GM23338 (cell line): ENCODE measurements around the gene NDEL1. TPM values are rescaled to one million over a fixed set of nuclear protein-coding genes. Genes with fewer than 3 reads are reported as not detected.
A peak's percentile ranks its signal among the peaks of the same experiment; 100 is the strongest.

ENCODE experiments used
- ATAC-seq: fragments of 200-7000 bp; cut with Tn5 transposase; 3 replicates; pipeline ENCODE4 v1.9.1; 2020
- DNase-seq: peaks from one replicate; pipeline ENCODE4 v3.0.0-alpha.2; 2015; ENCODE audit warnings: low spot score
- H2AFZ ChIP-seq: fragments of 200-600 bp; sonication (generic); 2 replicates; pipeline ENCODE4 v1.8.0; 2016; ENCODE audit warnings: antibody characterized with exemption, mild to moderate bottlenecking, moderate library complexity
- H3F3A ChIP-seq: fragments of 200-600 bp; sonication (generic); replicated peaks from 2 replicates; pipeline ENCODE4 v1.8.0; 2017; ENCODE audit warnings: antibody characterized with exemption, mixed run types, low read depth
- H3K27ac ChIP-seq: fragments of 200-600 bp; sonication (generic); 2 replicates; pipeline ENCODE4 v1.6.1; 2016; ENCODE audit warnings: low read depth
- H3K27me3 ChIP-seq: fragments of 200-600 bp; sonication (generic); 2 replicates; pipeline ENCODE4 v1.8.0; 2016; ENCODE audit warnings: mild to moderate bottlenecking, mixed run types, moderate library complexity; ENCODE audit not compliant: insufficient read depth
- H3K36me3 ChIP-seq: fragments of 200-600 bp; sonication (generic); 2 replicates; pipeline ENCODE4 v1.8.0; 2016; ENCODE audit warnings: mild to moderate bottlenecking; ENCODE audit not compliant: insufficient read depth
- H3K4me1 ChIP-seq: fragments of 200-600 bp; sonication (generic); 2 replicates; pipeline ENCODE4 v1.8.0; 2016; ENCODE audit warnings: mild to moderate bottlenecking, moderate library complexity; ENCODE audit not compliant: insufficient read depth
- H3K4me2 ChIP-seq: fragments of 200-600 bp; sonication (generic); 2 replicates; pipeline ENCODE4 v1.7.1; 2017; ENCODE audit warnings: mixed run types
- H3K4me3 ChIP-seq: fragments of 200-600 bp; sonication (generic); 2 replicates; pipeline ENCODE4 v1.6.1; 2016; ENCODE audit warnings: mixed run types
- H3K79me2 ChIP-seq: fragments of 200-600 bp; sonication (generic); replicated peaks from 2 replicates; pipeline ENCODE4 v1.8.0; 2017; ENCODE audit warnings: mild to moderate bottlenecking; ENCODE audit not compliant: insufficient read depth
- H3K9me2 ChIP-seq: fragments of 200-600 bp; sonication (generic); 2 replicates; pipeline ENCODE4 v1.8.0; 2017; ENCODE audit not compliant: insufficient read depth
- H4K20me1 ChIP-seq: fragments of 200-600 bp; sonication (generic); replicated peaks from 2 replicates; pipeline ENCODE4 v1.8.0; 2017; ENCODE audit warnings: mild to moderate bottlenecking; ENCODE audit not compliant: insufficient read depth
- H3K27ac Mint-ChIP-seq: 2 replicates; pipeline ENCODE4 v1.8.0; 2020; ENCODE audit warnings: inconsistent platforms, mild to moderate bottlenecking, moderate library complexity, mixed read lengths
- H3K27me3 Mint-ChIP-seq: 3 replicates; pipeline ENCODE4 v1.8.0; 2022; ENCODE audit warnings: low read depth, mild to moderate bottlenecking, moderate library complexity, mixed read lengths, inconsistent platforms; ENCODE audit not compliant: insufficient read depth, poor library complexity
- H3K36me3 Mint-ChIP-seq: 3 replicates; pipeline ENCODE4 v1.8.0; 2021; ENCODE audit warnings: low read depth, mild to moderate bottlenecking, inconsistent platforms, moderate library complexity, mixed read lengths
- H3K4me1 Mint-ChIP-seq: 3 replicates; pipeline ENCODE4 v1.8.0; 2020; ENCODE audit warnings: mild to moderate bottlenecking, inconsistent platforms, mixed read lengths
- H3K4me3 Mint-ChIP-seq: 3 replicates; pipeline ENCODE4 v1.8.0; 2021; ENCODE audit warnings: moderate library complexity, mild to moderate bottlenecking, inconsistent platforms, mixed read lengths
- H3K9me3 Mint-ChIP-seq: 3 replicates; pipeline ENCODE4 v1.8.0; 2020; ENCODE audit warnings: moderate library complexity, mild to moderate bottlenecking, inconsistent platforms, mixed read lengths
- CREB1 ChIP-seq: fragments of 250-450 bp; sonication (Bioruptor Pico); IDR thresholded peaks from 2 replicates; pipeline ENCODE4 v1.5.0; 2020; ENCODE audit warnings: low read depth, mild to moderate bottlenecking, moderate library complexity
- JUNB ChIP-seq: IDR thresholded peaks from one replicate; pipeline ENCODE4 v1.6.1; 2016; ENCODE audit warnings: antibody characterized with exemption; ENCODE audit not compliant: unreplicated experiment
- NANOG ChIP-seq: IDR thresholded peaks from 2 replicates; pipeline ENCODE4 v1.6.1; 2016; ENCODE audit warnings: antibody characterized with exemption, borderline replicate concordance
- POLR2AphosphoS5 ChIP-seq: IDR thresholded peaks from 2 replicates; pipeline ENCODE4 v1.6.1; 2016; ENCODE audit warnings: antibody characterized with exemption, low read depth
- STAT1 ChIP-seq: IDR thresholded peaks from one replicate; pipeline ENCODE4 v1.6.1; 2016; ENCODE audit warnings: antibody characterized with exemption; ENCODE audit not compliant: unreplicated experiment
- ZNF114 ChIP-seq: fragments of 250-450 bp; sonication (Bioruptor Pico); IDR thresholded peaks from 2 replicates; pipeline ENCODE4 v1.5.0; 2020; ENCODE audit warnings: mild to moderate bottlenecking, moderate library complexity
- ZNF331 ChIP-seq: fragments of 250-450 bp; sonication (Bioruptor Pico); IDR thresholded peaks from 2 replicates; pipeline ENCODE4 v1.5.0; 2020; ENCODE audit warnings: low read depth, mild to moderate bottlenecking, moderate library complexity
- polyA plus RNA-seq: library from polyadenylated mRNA; unstranded; fragments of >200 nt; fragmentation: Nextera tagmentation; extraction: Ambion mirVana; gene quantifications from 2 replicates; pipeline ENCODE4 v1.2.1, GENCODE V29; 2016
- total RNA-seq: library from RNA; depleted of rRNA; stranded (reverse); fragments of >200 nt; shearing (Covaris generic); gene quantifications from 2 replicates; pipeline ENCODE4 v1.2.3, GENCODE V29; 2014
- TF ChIP-seq, protein P1 (sequence below): fragments of 250-450 bp; sonication (Bioruptor Pico); IDR thresholded peaks from 2 replicates; pipeline ENCODE4 v1.5.0; 2020; ENCODE audit warnings: mild to moderate bottlenecking, moderate library complexity
- TF ChIP-seq, protein P2 (sequence below): IDR thresholded peaks from 2 replicates; pipeline ENCODE4 v1.6.1; 2016; ENCODE audit warnings: antibody characterized with exemption

Gene NDEL1
- total and polyA plus RNA-seq, 2 experiments from 2014 or later: 21.2 to 26.0 TPM

DNA sequence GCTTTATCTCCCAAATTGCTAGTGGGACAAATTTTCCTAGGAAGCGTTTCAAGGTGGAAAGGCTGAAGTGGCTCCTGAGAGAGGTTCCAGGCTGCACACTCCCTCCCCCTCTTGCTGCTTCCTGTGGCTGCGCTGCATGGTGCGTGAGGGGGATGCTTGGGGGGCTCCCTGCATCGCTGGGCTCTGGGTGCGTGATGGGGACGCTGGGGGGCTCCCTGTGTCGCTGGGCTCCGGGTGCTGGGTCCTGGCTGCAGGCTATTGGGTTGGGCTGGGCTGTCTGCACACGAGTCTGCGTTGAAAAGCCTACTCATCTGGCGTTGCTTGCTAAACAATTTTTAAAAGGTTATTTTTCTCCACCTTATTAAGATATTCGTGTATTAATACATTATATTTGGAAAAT is 30.1 kb downstream of the NDEL1 start:
- H3K4me1 Mint-ChIP-seq: peaks cover 7% of the 10 kb centered on the region; the same call in 2 of the 3 replicates
- H3K36me3 Mint-ChIP-seq: peaks cover 17% of the 10 kb centered on the region; the same call in 2 of the 3 replicates
- no peak for DNase-seq
- Histone ChIP-seq H3K36me3 (peaks cover 3% of the 10 kb centered on the region; the same call in 1 of the 2 replicates), H3K4me3 (no peak overlapping the region), H3K4me2 (no peak overlapping the region), H2AFZ (no peak overlapping the region), H3K27me3 (no peaks in the 10 kb centered on the region), H3F3A (no peaks in the 10 kb centered on the region), H3K4me1 (peaks cover 6% of the 10 kb centered on the region; the same call in 1 of the 2 replicates), H4K20me1 (peaks cover 8% of the 10 kb centered on the region), H3K27ac (0 out of 2 replicates have a peak overlapping the region, but pooled peaks have one; percentile 45), H3K79me2 (no peaks in the 10 kb centered on the region), H3K9me2 (no peaks in the 10 kb centered on the region)
- TF ChIP-seq JUNB (no peak), POLR2AphosphoS5 (no peak)
- H3K27me3 Mint-ChIP-seq: peaks cover 2% of the 10 kb centered on the region
- H3K9me3 Mint-ChIP-seq: no peaks in the 10 kb centered on the region; the same call in 2 of the 3 replicates
- peak overlapping the region; percentile 73; the same call in 1 of the 2 replicates for H3K27ac Mint-ChIP-seq
- H3K4me3 Mint-ChIP-seq: no peak overlapping the region
- peak; percentile 11; the same call in 1 of the 3 replicates for ATAC-seq

DNA sequence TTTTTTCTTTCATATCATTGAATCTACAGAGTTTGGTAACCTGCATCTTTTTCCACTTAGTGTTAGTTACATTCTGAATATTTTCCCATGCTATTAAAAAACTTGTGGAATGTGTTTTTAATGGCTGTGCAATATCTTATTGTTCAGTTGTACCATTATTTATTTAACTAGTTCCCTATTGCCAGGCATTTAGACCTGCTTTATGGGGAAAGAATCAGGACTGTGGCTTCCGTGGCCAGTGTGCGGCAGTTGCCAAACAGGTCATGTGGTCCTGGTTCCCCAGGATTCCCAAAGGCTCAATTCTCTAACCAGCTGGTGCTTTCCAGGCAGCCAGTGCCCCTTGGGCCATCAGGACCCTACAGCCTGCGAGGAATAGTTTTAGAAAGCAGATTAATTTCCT is 30.8 kb downstream of the NDEL1 start:
- DNase-seq: no peak
- Histone ChIP-seq H3K9me2 (no peaks in the 10 kb centered on the region), H3K36me3 (peaks cover 3% of the 10 kb centered on the region; the same call in 1 of the 2 replicates)

More for the DNA sequence above, 30.8 kb downstream of the NDEL1 start:
- Histone ChIP-seq H4K20me1 (peaks cover 8% of the 10 kb centered on the region), H3K27ac (no peak overlapping the region), H3K79me2 (no peaks in the 10 kb centered on the region), H3K27me3 (no peaks in the 10 kb centered on the region), H3K4me1 (peaks cover 6% of the 10 kb centered on the region; the same call in 1 of the 2 replicates), H2AFZ (no peak overlapping the region), H3K4me3 (no peak overlapping the region), H3K4me2 (no peak overlapping the region), H3F3A (0 out of 2 replicates have a peak, but pooled peaks cover 4% of the 10 kb centered on the region)
- Mint-ChIP-seq H3K36me3 (peaks cover 17% of the 10 kb centered on the region; the same call in 2 of the 3 replicates), H3K27ac (no peak overlapping the region), H3K4me3 (no peak overlapping the region), H3K9me3 (no peaks in the 10 kb centered on the region; the same call in 2 of the 3 replicates), H3K27me3 (peaks cover 2% of the 10 kb centered on the region), H3K4me1 (peaks cover 7% of the 10 kb centered on the region; the same call in 2 of the 3 replicates)
- ATAC-seq: no peak
- TF ChIP-seq POLR2AphosphoS5 (no peak), STAT1 (no peak), ZNF331 (CRISPR knock-in tag) (no peak), ZNF114 (no peak), JUNB (no peak), CREB1 (no peak), NANOG (no peak)
- TF ChIP-seq, protein P1, sequence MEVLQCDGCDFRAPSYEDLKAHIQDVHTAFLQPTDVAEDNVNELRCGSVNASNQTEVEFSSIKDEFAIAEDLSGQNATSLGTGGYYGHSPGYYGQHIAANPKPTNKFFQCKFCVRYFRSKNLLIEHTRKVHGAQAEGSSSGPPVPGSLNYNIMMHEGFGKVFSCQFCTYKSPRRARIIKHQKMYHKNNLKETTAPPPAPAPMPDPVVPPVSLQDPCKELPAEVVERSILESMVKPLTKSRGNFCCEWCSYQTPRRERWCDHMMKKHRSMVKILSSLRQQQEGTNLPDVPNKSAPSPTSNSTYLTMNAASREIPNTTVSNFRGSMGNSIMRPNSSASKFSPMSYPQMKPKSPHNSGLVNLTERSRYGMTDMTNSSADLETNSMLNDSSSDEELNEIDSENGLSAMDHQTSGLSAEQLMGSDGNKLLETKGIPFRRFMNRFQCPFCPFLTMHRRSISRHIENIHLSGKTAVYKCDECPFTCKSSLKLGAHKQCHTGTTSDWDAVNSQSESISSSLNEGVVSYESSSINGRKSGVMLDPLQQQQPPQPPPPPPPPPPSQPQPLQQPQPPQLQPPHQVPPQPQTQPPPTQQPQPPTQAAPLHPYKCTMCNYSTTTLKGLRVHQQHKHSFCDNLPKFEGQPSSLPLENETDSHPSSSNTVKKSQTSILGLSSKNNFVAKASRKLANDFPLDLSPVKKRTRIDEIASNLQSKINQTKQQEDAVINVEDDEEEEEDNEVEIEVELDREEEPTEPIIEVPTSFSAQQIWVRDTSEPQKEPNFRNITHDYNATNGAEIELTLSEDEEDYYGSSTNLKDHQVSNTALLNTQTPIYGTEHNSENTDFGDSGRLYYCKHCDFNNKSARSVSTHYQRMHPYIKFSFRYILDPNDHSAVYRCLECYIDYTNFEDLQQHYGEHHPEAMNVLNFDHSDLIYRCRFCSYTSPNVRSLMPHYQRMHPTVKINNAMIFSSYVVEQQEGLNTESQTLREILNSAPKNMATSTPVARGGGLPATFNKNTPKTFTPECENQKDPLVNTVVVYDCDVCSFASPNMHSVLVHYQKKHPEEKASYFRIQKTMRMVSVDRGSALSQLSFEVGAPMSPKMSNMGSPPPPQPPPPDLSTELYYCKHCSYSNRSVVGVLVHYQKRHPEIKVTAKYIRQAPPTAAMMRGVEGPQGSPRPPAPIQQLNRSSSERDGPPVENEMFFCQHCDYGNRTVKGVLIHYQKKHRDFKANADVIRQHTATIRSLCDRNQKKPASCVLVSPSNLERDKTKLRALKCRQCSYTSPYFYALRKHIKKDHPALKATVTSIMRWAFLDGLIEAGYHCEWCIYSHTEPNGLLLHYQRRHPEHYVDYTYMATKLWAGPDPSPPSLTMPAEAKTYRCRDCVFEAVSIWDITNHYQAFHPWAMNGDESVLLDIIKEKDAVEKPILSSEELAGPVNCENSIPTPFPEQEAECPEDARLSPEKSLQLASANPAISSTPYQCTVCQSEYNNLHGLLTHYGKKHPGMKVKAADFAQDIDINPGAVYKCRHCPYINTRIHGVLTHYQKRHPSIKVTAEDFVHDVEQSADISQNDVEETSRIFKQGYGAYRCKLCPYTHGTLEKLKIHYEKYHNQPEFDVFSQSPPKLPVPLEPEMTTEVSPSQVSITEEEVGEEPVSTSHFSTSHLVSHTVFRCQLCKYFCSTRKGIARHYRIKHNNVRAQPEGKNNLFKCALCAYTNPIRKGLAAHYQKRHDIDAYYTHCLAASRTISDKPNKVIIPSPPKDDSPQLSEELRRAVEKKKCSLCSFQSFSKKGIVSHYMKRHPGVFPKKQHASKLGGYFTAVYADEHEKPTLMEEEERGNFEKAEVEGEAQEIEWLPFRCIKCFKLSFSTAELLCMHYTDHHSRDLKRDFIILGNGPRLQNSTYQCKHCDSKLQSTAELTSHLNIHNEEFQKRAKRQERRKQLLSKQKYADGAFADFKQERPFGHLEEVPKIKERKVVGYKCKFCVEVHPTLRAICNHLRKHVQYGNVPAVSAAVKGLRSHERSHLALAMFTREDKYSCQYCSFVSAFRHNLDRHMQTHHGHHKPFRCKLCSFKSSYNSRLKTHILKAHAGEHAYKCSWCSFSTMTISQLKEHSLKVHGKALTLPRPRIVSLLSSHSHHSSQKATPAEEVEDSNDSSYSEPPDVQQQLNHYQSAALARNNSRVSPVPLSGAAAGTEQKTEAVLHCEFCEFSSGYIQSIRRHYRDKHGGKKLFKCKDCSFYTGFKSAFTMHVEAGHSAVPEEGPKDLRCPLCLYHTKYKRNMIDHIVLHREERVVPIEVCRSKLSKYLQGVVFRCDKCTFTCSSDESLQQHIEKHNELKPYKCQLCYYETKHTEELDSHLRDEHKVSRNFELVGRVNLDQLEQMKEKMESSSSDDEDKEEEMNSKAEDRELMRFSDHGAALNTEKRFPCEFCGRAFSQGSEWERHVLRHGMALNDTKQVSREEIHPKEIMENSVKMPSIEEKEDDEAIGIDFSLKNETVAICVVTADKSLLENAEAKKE (CRISPR knock-in tag): no peak
- TF ChIP-seq, protein P2, sequence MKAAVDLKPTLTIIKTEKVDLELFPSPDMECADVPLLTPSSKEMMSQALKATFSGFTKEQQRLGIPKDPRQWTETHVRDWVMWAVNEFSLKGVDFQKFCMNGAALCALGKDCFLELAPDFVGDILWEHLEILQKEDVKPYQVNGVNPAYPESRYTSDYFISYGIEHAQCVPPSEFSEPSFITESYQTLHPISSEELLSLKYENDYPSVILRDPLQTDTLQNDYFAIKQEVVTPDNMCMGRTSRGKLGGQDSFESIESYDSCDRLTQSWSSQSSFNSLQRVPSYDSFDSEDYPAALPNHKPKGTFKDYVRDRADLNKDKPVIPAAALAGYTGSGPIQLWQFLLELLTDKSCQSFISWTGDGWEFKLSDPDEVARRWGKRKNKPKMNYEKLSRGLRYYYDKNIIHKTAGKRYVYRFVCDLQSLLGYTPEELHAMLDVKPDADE: no peak
